ENCODE data around the gene NCOA1.

Gene NCOA1

DNA sequence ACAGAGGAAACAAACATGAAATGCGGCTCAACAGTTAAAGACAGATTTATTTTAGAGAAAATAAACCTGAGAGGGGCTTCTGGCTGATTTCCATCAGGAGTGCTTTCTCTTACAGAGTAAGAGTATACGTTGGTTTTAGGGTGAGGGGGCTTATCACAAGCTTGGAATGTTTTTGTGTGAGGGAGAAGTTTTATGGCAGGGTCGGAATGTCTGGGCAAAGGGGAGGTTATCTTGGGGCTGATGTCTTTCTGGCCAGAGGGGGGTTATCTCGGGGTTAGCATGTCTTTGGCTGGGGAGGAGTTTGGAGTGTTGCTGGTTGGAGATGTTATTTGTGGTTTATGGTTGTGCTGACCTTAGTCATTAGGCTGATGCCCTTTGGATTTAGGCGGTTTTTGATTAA, 280.0 kb downstream of the NCOA1 start:
- TF ChIP-seq, protein P1, sequence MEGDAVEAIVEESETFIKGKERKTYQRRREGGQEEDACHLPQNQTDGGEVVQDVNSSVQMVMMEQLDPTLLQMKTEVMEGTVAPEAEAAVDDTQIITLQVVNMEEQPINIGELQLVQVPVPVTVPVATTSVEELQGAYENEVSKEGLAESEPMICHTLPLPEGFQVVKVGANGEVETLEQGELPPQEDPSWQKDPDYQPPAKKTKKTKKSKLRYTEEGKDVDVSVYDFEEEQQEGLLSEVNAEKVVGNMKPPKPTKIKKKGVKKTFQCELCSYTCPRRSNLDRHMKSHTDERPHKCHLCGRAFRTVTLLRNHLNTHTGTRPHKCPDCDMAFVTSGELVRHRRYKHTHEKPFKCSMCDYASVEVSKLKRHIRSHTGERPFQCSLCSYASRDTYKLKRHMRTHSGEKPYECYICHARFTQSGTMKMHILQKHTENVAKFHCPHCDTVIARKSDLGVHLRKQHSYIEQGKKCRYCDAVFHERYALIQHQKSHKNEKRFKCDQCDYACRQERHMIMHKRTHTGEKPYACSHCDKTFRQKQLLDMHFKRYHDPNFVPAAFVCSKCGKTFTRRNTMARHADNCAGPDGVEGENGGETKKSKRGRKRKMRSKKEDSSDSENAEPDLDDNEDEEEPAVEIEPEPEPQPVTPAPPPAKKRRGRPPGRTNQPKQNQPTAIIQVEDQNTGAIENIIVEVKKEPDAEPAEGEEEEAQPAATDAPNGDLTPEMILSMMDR (IDR thresholded peaks at IDR 0.05; ENCODE audit: insufficient read depth, low read length), result no peak
- TF ChIP-seq, protein P2, sequence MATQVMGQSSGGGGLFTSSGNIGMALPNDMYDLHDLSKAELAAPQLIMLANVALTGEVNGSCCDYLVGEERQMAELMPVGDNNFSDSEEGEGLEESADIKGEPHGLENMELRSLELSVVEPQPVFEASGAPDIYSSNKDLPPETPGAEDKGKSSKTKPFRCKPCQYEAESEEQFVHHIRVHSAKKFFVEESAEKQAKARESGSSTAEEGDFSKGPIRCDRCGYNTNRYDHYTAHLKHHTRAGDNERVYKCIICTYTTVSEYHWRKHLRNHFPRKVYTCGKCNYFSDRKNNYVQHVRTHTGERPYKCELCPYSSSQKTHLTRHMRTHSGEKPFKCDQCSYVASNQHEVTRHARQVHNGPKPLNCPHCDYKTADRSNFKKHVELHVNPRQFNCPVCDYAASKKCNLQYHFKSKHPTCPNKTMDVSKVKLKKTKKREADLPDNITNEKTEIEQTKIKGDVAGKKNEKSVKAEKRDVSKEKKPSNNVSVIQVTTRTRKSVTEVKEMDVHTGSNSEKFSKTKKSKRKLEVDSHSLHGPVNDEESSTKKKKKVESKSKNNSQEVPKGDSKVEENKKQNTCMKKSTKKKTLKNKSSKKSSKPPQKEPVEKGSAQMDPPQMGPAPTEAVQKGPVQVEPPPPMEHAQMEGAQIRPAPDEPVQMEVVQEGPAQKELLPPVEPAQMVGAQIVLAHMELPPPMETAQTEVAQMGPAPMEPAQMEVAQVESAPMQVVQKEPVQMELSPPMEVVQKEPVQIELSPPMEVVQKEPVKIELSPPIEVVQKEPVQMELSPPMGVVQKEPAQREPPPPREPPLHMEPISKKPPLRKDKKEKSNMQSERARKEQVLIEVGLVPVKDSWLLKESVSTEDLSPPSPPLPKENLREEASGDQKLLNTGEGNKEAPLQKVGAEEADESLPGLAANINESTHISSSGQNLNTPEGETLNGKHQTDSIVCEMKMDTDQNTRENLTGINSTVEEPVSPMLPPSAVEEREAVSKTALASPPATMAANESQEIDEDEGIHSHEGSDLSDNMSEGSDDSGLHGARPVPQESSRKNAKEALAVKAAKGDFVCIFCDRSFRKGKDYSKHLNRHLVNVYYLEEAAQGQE (IDR thresholded peaks at IDR 0.05; ENCODE audit: insufficient replicate concordance, low read depth), result no peak
- no peak for TF ChIP-seq POLR2AphosphoS5 (IDR thresholded peaks at IDR 0.05; ENCODE audit: low read depth)
- TF ChIP-seq GABPA (IDR thresholded peaks at IDR 0.05; ENCODE audit: low read depth), result no peak
- TF ChIP-seq SPI1 (IDR thresholded peaks at IDR 0.05; ENCODE audit: borderline replicate concordance, low read depth), result no peak
- Histone ChIP-seq H3K27ac (replicated peaks) (no peak overlapping the region), H3K27me3 (ENCODE audit: insufficient read depth, poor library complexity, severe bottlenecking) (no peaks in the 10 kb centered on the region), H3K4me3 (replicated peaks; ENCODE audit: insufficient read depth, low read length) (no peak overlapping the region)
- no peak for DNase-seq (ENCODE audit: low read depth in 1 of 2, low spot score in 1 of 2)

DNA sequence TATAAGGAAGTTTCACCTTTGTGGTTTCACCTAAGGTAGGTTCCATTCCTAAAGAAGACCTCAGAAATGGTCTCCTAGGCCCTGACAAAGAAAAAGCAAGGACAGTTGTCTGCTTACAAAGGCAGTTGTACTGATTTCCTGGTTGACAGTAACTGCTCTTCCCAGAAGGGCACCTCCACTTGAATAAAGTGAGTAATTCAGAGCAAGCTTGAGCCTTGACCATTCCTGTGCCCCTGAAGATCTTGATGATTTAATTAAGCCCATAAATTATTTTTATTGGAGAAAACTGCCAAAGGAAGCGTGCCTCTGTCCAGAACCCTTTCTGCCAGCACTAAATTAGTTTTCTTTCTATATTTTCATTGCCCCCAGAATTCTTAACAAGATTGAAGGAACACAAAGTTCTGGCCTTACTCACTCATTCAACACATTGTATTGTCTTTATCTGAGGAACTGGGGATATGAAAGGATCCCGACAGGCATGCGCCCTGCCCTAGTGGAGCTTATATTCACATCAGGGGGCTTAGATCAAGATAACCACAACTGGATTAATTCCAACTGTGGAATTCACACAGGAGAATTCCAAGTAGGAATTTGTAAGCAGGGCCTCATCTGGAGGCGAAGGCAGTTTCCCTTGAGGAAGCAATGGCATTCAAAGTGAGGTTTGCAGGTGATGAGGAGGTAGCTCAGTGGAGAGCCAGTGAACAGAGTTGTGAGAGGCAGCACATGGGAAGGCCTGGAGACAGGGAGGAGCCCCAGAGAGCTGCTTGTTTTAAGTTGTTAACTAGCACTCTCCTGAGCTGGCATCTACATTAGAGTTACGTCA, 280.9 kb downstream of the NCOA1 start:
- Histone ChIP-seq H3K4me3 (replicated peaks; ENCODE audit: insufficient read depth, low read length) (no peak overlapping the region), H3K27ac (replicated peaks) (no peak overlapping the region), H3K27me3 (ENCODE audit: insufficient read depth, poor library complexity, severe bottlenecking) (no peaks in the 10 kb centered on the region)
- DNase-seq (ENCODE audit: low read depth in 1 of 2, low spot score in 1 of 2), result no peak
- TF ChIP-seq, protein P1 (IDR thresholded peaks at IDR 0.05; ENCODE audit: insufficient read depth, low read length), result no peak
- no peak for TF ChIP-seq SPI1 (IDR thresholded peaks at IDR 0.05; ENCODE audit: borderline replicate concordance, low read depth)
- TF ChIP-seq POLR2AphosphoS5 (IDR thresholded peaks at IDR 0.05; ENCODE audit: low read depth), result no peak
- TF ChIP-seq, protein P2 (IDR thresholded peaks at IDR 0.05; ENCODE audit: insufficient replicate concordance, low read depth), result no peak
- TF ChIP-seq GABPA (IDR thresholded peaks at IDR 0.05; ENCODE audit: low read depth), result no peak

DNA sequence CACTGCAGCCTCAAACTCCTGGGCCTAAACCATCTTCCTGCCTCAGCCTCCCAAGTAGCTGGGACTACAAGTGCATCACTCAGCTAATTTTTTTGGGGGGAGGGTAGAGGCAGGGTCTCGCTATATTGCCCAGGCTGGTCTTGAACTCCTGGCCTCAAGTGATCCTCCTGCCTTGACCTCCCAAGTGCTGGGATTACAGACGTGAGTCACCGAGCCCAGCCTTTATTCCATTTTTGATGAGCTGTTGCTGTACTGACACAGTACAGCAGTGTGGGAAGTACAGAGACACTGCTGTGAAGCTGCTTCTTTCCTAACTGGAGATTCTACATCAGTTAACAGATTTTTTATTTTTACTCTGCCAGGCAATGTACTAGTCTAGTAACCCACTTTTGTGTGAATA, 283.3 kb downstream of the NCOA1 start:
- TF ChIP-seq, protein P2 (IDR thresholded peaks at IDR 0.05; ENCODE audit: insufficient replicate concordance, low read depth), result no peak
- TF ChIP-seq, protein P1 (IDR thresholded peaks at IDR 0.05; ENCODE audit: insufficient read depth, low read length), result no peak
- no peak for TF ChIP-seq POLR2AphosphoS5 (IDR thresholded peaks at IDR 0.05; ENCODE audit: low read depth)
- TF ChIP-seq GABPA (IDR thresholded peaks at IDR 0.05; ENCODE audit: low read depth), result no peak
- no peak for TF ChIP-seq SPI1 (IDR thresholded peaks at IDR 0.05; ENCODE audit: borderline replicate concordance, low read depth)
- no peak overlapping the region for H3K4me3 ChIP-seq (replicated peaks; ENCODE audit: insufficient read depth, low read length)
- DNase-seq (ENCODE audit: low read depth in 1 of 2, low spot score in 1 of 2), result no peak
- H3K27ac ChIP-seq (replicated peaks), result no peak overlapping the region
- no peaks in the 10 kb centered on the region for H3K27me3 ChIP-seq (ENCODE audit: insufficient read depth, poor library complexity, severe bottlenecking)

All from HL-60 (cell line).